HG02981 (cell line): ENCODE results near the gene RBBP7.
"Not testable (repeated sequence)": the region's sequence is repeated elsewhere in the genome, so short reads cannot be mapped to it uniquely, and the experiment has no call there.

Experiments used
- ATAC-seq: cut with Tn5 transposase; IDR thresholded peaks from one replicate; pipeline ENCODE4 v1.9.1; 2021; ENCODE audit warnings: mild to moderate bottlenecking, moderate library complexity; ENCODE audit not compliant: unreplicated experiment

Gene RBBP7

GRCh38 chrX:16868920-16869319 lies 1.2 kb downstream of the RBBP7 start:
- ATAC-seq = no peak

- ATAC-seq = no peak
These were observed 2.2 kb downstream of the RBBP7 start for GRCh38 chrX:16867947-16868346.

GRCh38 chrX:16862829-16863228 lies 7.3 kb downstream of the RBBP7 start:
- ATAC-seq = no peak

GRCh38 chrX:16856744-16857143 lies 13.4 kb downstream of the RBBP7 start:
- no peak for ATAC-seq

- not testable (repeated sequence) for ATAC-seq
These were observed 14.1 kb downstream of the RBBP7 start for GRCh38 chrX:16856076-16856404.

- ATAC-seq = no peak
These were observed 14.6 kb downstream of the RBBP7 start for GRCh38 chrX:16855363-16856075.

GRCh38 chrX:16853537-16853936 lies 16.6 kb downstream of the RBBP7 start:
- ATAC-seq = no peak

GRCh38 chrX:16852617-16853179 lies 17.5 kb downstream of the RBBP7 start:
- ATAC-seq = no peak

GRCh38 chrX:16851827-16852226 lies 18.3 kb downstream of the RBBP7 start:
- ATAC-seq = no peak

- ATAC-seq = no peak
These were observed 18.7 kb downstream of the RBBP7 start for GRCh38 chrX:16851421-16851820.

GRCh38 chrX:16848541-16848940 lies 21.6 kb downstream of the RBBP7 start:
- ATAC-seq = no peak

GRCh38 chrX:16845686-16846085 lies 24.5 kb downstream of the RBBP7 start:
- no peak for ATAC-seq

- ATAC-seq = no peak
These were observed 26.8 kb downstream of the RBBP7 start for GRCh38 chrX:16843208-16843909.

- ATAC-seq = no peak
These were observed 27.5 kb downstream of the RBBP7 start for GRCh38 chrX:16842684-16843083.

GRCh38 chrX:16839852-16840460 lies 30.2 kb downstream of the RBBP7 start:
- ATAC-seq = no peak

- ATAC-seq = no peak
These were observed 30.8 kb downstream of the RBBP7 start for GRCh38 chrX:16839219-16839851.

- no peak for ATAC-seq
These were observed 31.7 kb downstream of the RBBP7 start for GRCh38 chrX:16838202-16839066.

GRCh38 chrX:16836371-16836770 lies 33.8 kb downstream of the RBBP7 start:
- no peak for ATAC-seq

- no peak for ATAC-seq
These were observed 35.4 kb downstream of the RBBP7 start for GRCh38 chrX:16834806-16835205.

- no peak for ATAC-seq
These were observed 37.9 kb downstream of the RBBP7 start for GRCh38 chrX:16832301-16832700.
